ENCODE measurements around the gene ZNF423.

ZNF423 gene

GRCh38 chr16:49800441-49800840 lies 55.5 kb downstream of the ZNF423 start:
- TF ChIP-seq EZH2 (optimal IDR thresholded peaks at IDR 0.05; ENCODE audit: low read depth, low read length) (no peak), CTCF (IDR thresholded peaks at IDR 0.05; ENCODE audit: low read length) (no peak)
- H3K36me3 ChIP-seq (replicated peaks; ENCODE audit: insufficient read depth, low read length): no peaks in the 10 kb centered on the region

GRCh38 chr16:49799172-49799571 lies 56.7 kb downstream of the ZNF423 start:
- no peaks in the 10 kb centered on the region for H3K27me3 ChIP-seq (replicated peaks; ENCODE audit: insufficient read depth, low read length)
- TF ChIP-seq EZH2phosphoT487 (IDR thresholded peaks at IDR 0.05; ENCODE audit: low read length) (no peak), CTCF (IDR thresholded peaks at IDR 0.05; ENCODE audit: low read length) (no peak), EZH2 (optimal IDR thresholded peaks at IDR 0.05; ENCODE audit: low read depth, low read length) (no peak)
- DNase-seq: no peak
- H3K4me2 ChIP-seq (ENCODE audit: low read depth, low read length): no peak overlapping the region
- no peak overlapping the region for H3K4me3 ChIP-seq (ENCODE audit: low read length)
- no peaks in the 10 kb centered on the region for H3K9me3 ChIP-seq (replicated peaks; ENCODE audit: insufficient read depth, low read length)
- H2AFZ ChIP-seq (ENCODE audit: low read length): no peak overlapping the region
- H3K36me3 ChIP-seq (replicated peaks; ENCODE audit: insufficient read depth, low read length): no peaks in the 10 kb centered on the region
- no peaks in the 10 kb centered on the region for H4K20me1 ChIP-seq (ENCODE audit: insufficient read depth, low read length)
- H3K4me1 ChIP-seq (ENCODE audit: low read length): no peaks in the 10 kb centered on the region
- no peak overlapping the region for H3K9ac ChIP-seq (ENCODE audit: low read length)
- H3F3A ChIP-seq (ENCODE audit: insufficient read depth, low read length): no peaks in the 10 kb centered on the region
- no peaks in the 10 kb centered on the region for H3K9me2 ChIP-seq (replicated peaks; ENCODE audit: insufficient read depth, low read length)
- no peak overlapping the region for H3K27ac ChIP-seq (ENCODE audit: low read length)
- no peaks in the 10 kb centered on the region for H3K79me2 ChIP-seq (ENCODE audit: low read length)

More at GRCh38 chr16:49800441-49800840, 55.5 kb downstream of the ZNF423 start:
- Histone ChIP-seq H3K27ac (ENCODE audit: low read length) (no peak overlapping the region), H3K9me3 (replicated peaks; ENCODE audit: insufficient read depth, low read length) (no peaks in the 10 kb centered on the region), H4K20me1 (ENCODE audit: insufficient read depth, low read length) (no peaks in the 10 kb centered on the region), H3F3A (ENCODE audit: insufficient read depth, low read length) (no peaks in the 10 kb centered on the region), H3K79me2 (ENCODE audit: low read length) (no peaks in the 10 kb centered on the region), H3K27me3 (replicated peaks; ENCODE audit: insufficient read depth, low read length) (no peaks in the 10 kb centered on the region), H3K4me3 (ENCODE audit: low read length) (no peak overlapping the region), H3K4me1 (ENCODE audit: low read length) (no peaks in the 10 kb centered on the region), H3K9ac (ENCODE audit: low read length) (no peak overlapping the region), H2AFZ (ENCODE audit: low read length) (no peak overlapping the region), H3K4me2 (ENCODE audit: low read depth, low read length) (no peak overlapping the region), H3K9me2 (replicated peaks; ENCODE audit: insufficient read depth, low read length) (no peaks in the 10 kb centered on the region)
- no peak for DNase-seq

- no peaks in the 10 kb centered on the region for H3K9me2 ChIP-seq (replicated peaks; ENCODE audit: insufficient read depth, low read length)
- no peak for DNase-seq
- H3K4me1 ChIP-seq (ENCODE audit: low read length): no peaks in the 10 kb centered on the region
- H4K20me1 ChIP-seq (ENCODE audit: insufficient read depth, low read length): no peaks in the 10 kb centered on the region
- H3K4me2 ChIP-seq (ENCODE audit: low read depth, low read length): no peak overlapping the region
- H3K79me2 ChIP-seq (ENCODE audit: low read length): no peaks in the 10 kb centered on the region
- H3K27ac ChIP-seq (ENCODE audit: low read length): no peak overlapping the region
- H3K9ac ChIP-seq (ENCODE audit: low read length): no peak overlapping the region
- no peak for TF ChIP-seq CTCF (IDR thresholded peaks at IDR 0.05; ENCODE audit: low read length)
- TF ChIP-seq EZH2phosphoT487 (IDR thresholded peaks at IDR 0.05; ENCODE audit: low read length): no peak
- no peak for TF ChIP-seq EZH2 (optimal IDR thresholded peaks at IDR 0.05; ENCODE audit: low read depth, low read length)
- H3K9me3 ChIP-seq (replicated peaks; ENCODE audit: insufficient read depth, low read length): no peaks in the 10 kb centered on the region
- H3K36me3 ChIP-seq (replicated peaks; ENCODE audit: insufficient read depth, low read length): no peaks in the 10 kb centered on the region
- H2AFZ ChIP-seq (ENCODE audit: low read length): no peak overlapping the region
- no peaks in the 10 kb centered on the region for H3F3A ChIP-seq (ENCODE audit: insufficient read depth, low read length)
- no peaks in the 10 kb centered on the region for H3K27me3 ChIP-seq (replicated peaks; ENCODE audit: insufficient read depth, low read length)
- no peak overlapping the region for H3K4me3 ChIP-seq (ENCODE audit: low read length)
Observed at GRCh38 chr16:49795513-49795912, 60.4 kb downstream of the ZNF423 start.

Measured in MM.1S (cell line).